IMR-90 (cell line): ENCODE results near the gene TSPAN3.

Source experiments
- MAZ ChIP-seq: IDR thresholded peaks from 2 replicates; pipeline ENCODE4 v1.6.1; 2012; ENCODE audit warnings: low read depth, mild to moderate bottlenecking, low read length, improper control_type of control experiment, moderate library complexity, borderline replicate concordance
- TF ChIP-seq, protein P1 (sequence below): conservative IDR thresholded peaks from 2 replicates; pipeline ENCODE4 v1.5.1; 2012; ENCODE audit warnings: mild to moderate bottlenecking, low read depth, low read length, improper control_type of control experiment

DNA sequence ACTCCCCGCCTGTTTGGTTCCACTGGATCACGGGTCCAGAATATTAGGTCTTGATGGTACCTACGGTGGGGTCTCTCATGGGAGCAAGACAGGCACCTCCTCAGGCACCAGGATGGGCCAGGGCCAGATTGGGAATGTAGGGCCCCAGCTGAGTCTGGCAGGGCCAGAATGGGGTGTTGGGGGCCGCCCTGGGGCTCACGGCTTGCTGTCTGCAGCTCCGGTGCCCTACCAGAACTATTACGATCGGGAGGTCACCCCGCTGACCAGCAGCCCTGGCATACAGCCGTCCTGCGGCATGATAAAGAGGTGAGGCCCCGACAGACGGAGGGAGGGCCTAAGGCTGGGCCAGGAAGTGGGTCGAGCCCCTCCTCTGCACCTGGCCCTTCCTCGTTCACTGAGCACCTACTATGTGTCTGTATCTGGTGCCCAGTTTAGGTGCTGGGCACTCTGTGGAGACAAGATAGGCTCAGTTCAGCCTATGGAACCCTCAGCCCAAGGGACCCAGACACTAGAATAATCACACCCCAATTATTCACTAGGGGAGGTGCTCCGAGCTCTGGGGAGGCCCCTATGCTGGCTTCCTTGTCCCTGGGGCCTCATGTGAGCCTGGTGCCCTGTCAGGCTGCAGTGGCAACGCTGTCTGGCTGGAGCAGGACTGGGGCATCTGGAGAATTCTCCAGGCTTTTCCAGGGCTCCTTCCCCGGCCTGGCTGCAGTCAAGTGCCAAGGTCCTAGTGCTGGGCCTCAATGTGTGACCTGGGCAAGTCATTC, 38.1 kb downstream of the TSPAN3 start:
- TF ChIP-seq MAZ: no peak
- TF ChIP-seq, protein P1, sequence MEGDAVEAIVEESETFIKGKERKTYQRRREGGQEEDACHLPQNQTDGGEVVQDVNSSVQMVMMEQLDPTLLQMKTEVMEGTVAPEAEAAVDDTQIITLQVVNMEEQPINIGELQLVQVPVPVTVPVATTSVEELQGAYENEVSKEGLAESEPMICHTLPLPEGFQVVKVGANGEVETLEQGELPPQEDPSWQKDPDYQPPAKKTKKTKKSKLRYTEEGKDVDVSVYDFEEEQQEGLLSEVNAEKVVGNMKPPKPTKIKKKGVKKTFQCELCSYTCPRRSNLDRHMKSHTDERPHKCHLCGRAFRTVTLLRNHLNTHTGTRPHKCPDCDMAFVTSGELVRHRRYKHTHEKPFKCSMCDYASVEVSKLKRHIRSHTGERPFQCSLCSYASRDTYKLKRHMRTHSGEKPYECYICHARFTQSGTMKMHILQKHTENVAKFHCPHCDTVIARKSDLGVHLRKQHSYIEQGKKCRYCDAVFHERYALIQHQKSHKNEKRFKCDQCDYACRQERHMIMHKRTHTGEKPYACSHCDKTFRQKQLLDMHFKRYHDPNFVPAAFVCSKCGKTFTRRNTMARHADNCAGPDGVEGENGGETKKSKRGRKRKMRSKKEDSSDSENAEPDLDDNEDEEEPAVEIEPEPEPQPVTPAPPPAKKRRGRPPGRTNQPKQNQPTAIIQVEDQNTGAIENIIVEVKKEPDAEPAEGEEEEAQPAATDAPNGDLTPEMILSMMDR: no peak
